Spleen (tissue), 7 donors: ENCODE measurements around the gene CEP128.

Experiments
- POLR2A ChIP-seq, 3 donors: fragments of 450-650 bp; IDR thresholded peaks; one replicate each; pipeline ENCODE4 v1.5.1; 2017; ENCODE audit warnings: antibody characterized with exemption in 3 of 3, mild to moderate bottlenecking in 1 of 3
- TF ChIP-seq, protein P1 (sequence below), 11 experiments: fragments of 200-600 bp in 7 of 11; fragments of 450-650 bp in 4 of 11; sonication (generic) in 4 of 11; IDR thresholded peaks in 8 of 11; conservative IDR thresholded peaks in 3 of 11; 1 replicate in 7 of 11; 2 replicates in 4 of 11; pipeline versions ENCODE4 v1.4.0 to v1.8.0; 2016 to 2021; ENCODE audit warnings: antibody characterized with exemption in 11 of 11, inconsistent platforms in 4 of 11, mild to moderate bottlenecking in 1 of 11
- donor health status: DM: no; HTN: no; CAD: no; lungs with moderate emphysema.
- donor health status: DM: no; HTN: no; CAD: no.
- donor health status: DM: no; HTN: no; CAD: no.

GRCh38 chr14:80776186-80776585 lies 165.4 kb downstream of the CEP128 start:
- TF ChIP-seq POLR2A (IDR thresholded peaks at IDR 0.05), result no peak
- TF ChIP-seq, protein P1, sequence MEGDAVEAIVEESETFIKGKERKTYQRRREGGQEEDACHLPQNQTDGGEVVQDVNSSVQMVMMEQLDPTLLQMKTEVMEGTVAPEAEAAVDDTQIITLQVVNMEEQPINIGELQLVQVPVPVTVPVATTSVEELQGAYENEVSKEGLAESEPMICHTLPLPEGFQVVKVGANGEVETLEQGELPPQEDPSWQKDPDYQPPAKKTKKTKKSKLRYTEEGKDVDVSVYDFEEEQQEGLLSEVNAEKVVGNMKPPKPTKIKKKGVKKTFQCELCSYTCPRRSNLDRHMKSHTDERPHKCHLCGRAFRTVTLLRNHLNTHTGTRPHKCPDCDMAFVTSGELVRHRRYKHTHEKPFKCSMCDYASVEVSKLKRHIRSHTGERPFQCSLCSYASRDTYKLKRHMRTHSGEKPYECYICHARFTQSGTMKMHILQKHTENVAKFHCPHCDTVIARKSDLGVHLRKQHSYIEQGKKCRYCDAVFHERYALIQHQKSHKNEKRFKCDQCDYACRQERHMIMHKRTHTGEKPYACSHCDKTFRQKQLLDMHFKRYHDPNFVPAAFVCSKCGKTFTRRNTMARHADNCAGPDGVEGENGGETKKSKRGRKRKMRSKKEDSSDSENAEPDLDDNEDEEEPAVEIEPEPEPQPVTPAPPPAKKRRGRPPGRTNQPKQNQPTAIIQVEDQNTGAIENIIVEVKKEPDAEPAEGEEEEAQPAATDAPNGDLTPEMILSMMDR (IDR thresholded peaks at IDR 0.05 in 8 of 11, conservative IDR thresholded peaks at IDR 0.05 in 3 of 11), result no peak
